ENCODE measurements around the gene PPP3CA. TPM values are rescaled to one million over a fixed set of nuclear protein-coding genes. Genes with fewer than 3 reads are reported as not detected.

The PPP3CA gene
- total RNA-seq, 2 experiments from 2014 or later: 12.9 to 13.8 TPM

DNA sequence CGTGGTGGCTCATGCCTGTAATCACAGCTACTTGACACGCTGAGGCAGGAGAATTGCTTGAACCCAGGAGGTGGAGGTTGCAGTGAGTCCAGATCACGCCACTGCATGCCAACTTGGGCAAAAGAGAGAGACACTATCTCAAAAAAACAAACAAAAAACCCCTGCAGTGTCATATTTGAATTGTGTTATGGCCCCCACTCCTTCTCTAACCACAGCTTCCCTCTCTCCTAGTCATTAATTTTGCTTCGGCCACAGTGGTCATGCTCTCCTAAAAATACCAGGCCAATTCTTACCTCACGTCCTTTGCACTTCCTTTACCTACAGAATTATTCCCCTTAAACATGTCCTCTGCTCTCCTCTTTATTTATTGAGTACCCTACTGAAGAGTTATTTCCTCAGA is 206.1 kb downstream of the PPP3CA start:
- peaks cover 56% of the 10 kb centered on the region for H3K4me1 Mint-ChIP-seq (ENCODE audit: low read depth)
- no peaks in the 10 kb centered on the region for H3K36me3 Mint-ChIP-seq (ENCODE audit: low read depth)
- H3K27me3 ChIP-seq (ENCODE audit: control insufficient read depth in 1 of 2, insufficient read depth in 2 of 2, low read length in 2 of 2): no peaks in the 10 kb centered on the region
- ATAC-seq (ENCODE audit: poor library complexity) (no peak), DNase-seq (no peak)
- H3K4me1 ChIP-seq (ENCODE audit: insufficient read depth, low read length): no peaks in the 10 kb centered on the region
- no peak overlapping the region for H3K27ac Mint-ChIP-seq
- CTCF ChIA-PET: no interaction called here
- POLR2A ChIA-PET: no interaction called here
- no peak overlapping the region for H3K4me3 ChIP-seq (ENCODE audit: low read length)
- no peaks in the 10 kb centered on the region for H3K36me3 ChIP-seq (ENCODE audit: insufficient read depth, low read length)
- H3K27ac ChIP-seq (ENCODE audit: low read depth in 1 of 2, low read length in 2 of 2): no peak overlapping the region
- no peaks in the 10 kb centered on the region for H3K27me3 Mint-ChIP-seq
- H3K9me3 ChIP-seq (ENCODE audit: control insufficient read depth in 1 of 2, insufficient read depth in 1 of 2, low read length in 2 of 2): no peaks in the 10 kb centered on the region
- no peak for TF ChIP-seq CTCF (IDR thresholded peaks at IDR 0.05)
- intact Hi-C loops (cut with DNase I, micrococcal nuclease): no loop called here
- no peak overlapping the region for H3K4me3 Mint-ChIP-seq
- no peaks in the 10 kb centered on the region for H3K9me3 Mint-ChIP-seq

DNA sequence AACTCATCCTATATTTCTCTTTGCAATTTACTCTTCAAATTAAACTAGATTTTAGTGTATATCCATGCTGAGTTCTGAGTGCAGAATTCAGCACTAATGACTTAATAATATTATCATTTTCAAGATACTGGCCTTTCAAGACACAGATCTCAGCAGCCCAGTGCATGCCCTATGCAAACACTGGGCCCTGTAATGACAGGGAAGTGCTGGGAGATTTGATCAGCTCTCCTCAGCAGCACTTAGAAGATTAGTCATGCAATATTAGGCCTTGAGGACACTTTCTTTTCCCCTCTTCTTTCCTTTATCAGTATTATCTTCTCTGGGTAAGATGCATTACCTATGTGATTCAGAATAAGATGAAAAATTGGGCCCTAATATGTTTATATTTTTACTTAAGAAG is 207.1 kb downstream of the PPP3CA start:
- Histone ChIP-seq H3K4me3 (ENCODE audit: low read length) (no peak overlapping the region), H3K27me3 (ENCODE audit: control insufficient read depth in 1 of 2, insufficient read depth in 2 of 2, low read length in 2 of 2) (no peaks in the 10 kb centered on the region), H3K4me1 (ENCODE audit: insufficient read depth, low read length) (no peaks in the 10 kb centered on the region), H3K27ac (ENCODE audit: low read depth in 1 of 2, low read length in 2 of 2) (no peak overlapping the region), H3K36me3 (ENCODE audit: insufficient read depth, low read length) (no peaks in the 10 kb centered on the region), H3K9me3 (ENCODE audit: control insufficient read depth in 1 of 2, insufficient read depth in 1 of 2, low read length in 2 of 2) (no peaks in the 10 kb centered on the region)
- DNase-seq (no peak), ATAC-seq (ENCODE audit: poor library complexity) (no peak)
- POLR2A ChIA-PET: no interaction called here
- Mint-ChIP-seq H3K4me1 (ENCODE audit: low read depth) (peaks cover 60% of the 10 kb centered on the region), H3K27me3 (no peaks in the 10 kb centered on the region), H3K27ac (no peak overlapping the region), H3K4me3 (no peak overlapping the region), H3K9me3 (no peaks in the 10 kb centered on the region), H3K36me3 (ENCODE audit: low read depth) (no peaks in the 10 kb centered on the region)
- no peak for TF ChIP-seq CTCF (IDR thresholded peaks at IDR 0.05)
- CTCF ChIA-PET: no interaction called here
- intact Hi-C loops (cut with DNase I, micrococcal nuclease): no loop called here

GRCh38 chr4:101136373-101137370 is 210.7 kb downstream of the PPP3CA start:
- Histone ChIP-seq H3K27me3 (ENCODE audit: control insufficient read depth in 1 of 2, insufficient read depth in 2 of 2, low read length in 2 of 2) (no peaks in the 10 kb centered on the region), H3K36me3 (ENCODE audit: insufficient read depth, low read length) (no peaks in the 10 kb centered on the region), H3K9me3 (ENCODE audit: control insufficient read depth in 1 of 2, insufficient read depth in 1 of 2, low read length in 2 of 2) (no peaks in the 10 kb centered on the region), H3K27ac (ENCODE audit: low read depth in 1 of 2, low read length in 2 of 2) (no peak overlapping the region), H3K4me3 (ENCODE audit: low read length) (no peak overlapping the region), H3K4me1 (ENCODE audit: insufficient read depth, low read length) (no peaks in the 10 kb centered on the region)
- DNase-seq (no peak), ATAC-seq (ENCODE audit: poor library complexity) (no peak)
- intact Hi-C loops (cut with DNase I, micrococcal nuclease): no loop called here
- peaks cover 3% of the 10 kb centered on the region for H3K36me3 Mint-ChIP-seq (ENCODE audit: low read depth)
- no peak for TF ChIP-seq CTCF (IDR thresholded peaks at IDR 0.05)
- no peak overlapping the region for H3K27ac Mint-ChIP-seq
- H3K9me3 Mint-ChIP-seq: peaks cover 2% of the 10 kb centered on the region
- CTCF ChIA-PET: no interaction called here
- POLR2A ChIA-PET: no interaction called here
- H3K4me3 Mint-ChIP-seq: no peak overlapping the region
- H3K27me3 Mint-ChIP-seq: no peaks in the 10 kb centered on the region
- H3K4me1 Mint-ChIP-seq (ENCODE audit: low read depth): peaks cover 40% of the 10 kb centered on the region

Measured in CD4-positive, alpha-beta T cell (primary cell).